Measurements from ENCODE around the gene SECISBP2. TPM values are rescaled to one million over a fixed set of nuclear protein-coding genes. Genes with fewer than 3 reads are reported as not detected.

SECISBP2 gene
- total and polyA plus RNA-seq, 4 donors, result 14.2 to 37.7 (median 24.3) TPM

- TF ChIP-seq CTCF (IDR thresholded peaks at IDR 0.05; ENCODE audit: low read depth, low read length, missing input control) (no peak), YY1 (IDR thresholded peaks at IDR 0.05) (no peak), HNF4A (conservative IDR thresholded peaks at IDR 0.05) (no peak), FOXA1 (IDR thresholded peaks at IDR 0.05) (no peak)
These were observed 34.2 kb upstream of the SECISBP2 start (continued) for GRCh38 chr9:89284076-89284475.

- Histone ChIP-seq H3K4me1 (ENCODE audit: control insufficient read depth in 4 of 4, insufficient read depth in 4 of 4, low read length in 3 of 4) (no peaks in the 10 kb centered on the region), H3K27ac (ENCODE audit: low read depth in 1 of 2, low read length in 2 of 2) (no peak overlapping the region), H3K9me3 (ENCODE audit: control insufficient read depth in 4 of 4, low read length in 3 of 4) (no peaks in the 10 kb centered on the region), H3K4me3 (ENCODE audit: low read depth in 1 of 3, low read length in 3 of 3) (no peak overlapping the region), H3K27me3 (ENCODE audit: control insufficient read depth in 4 of 4, insufficient read depth in 4 of 4, low read length in 3 of 4) (no peaks in the 10 kb centered on the region), H3K36me3 (ENCODE audit: control insufficient read depth in 4 of 4, insufficient read depth in 3 of 4, low read depth in 1 of 4, low read length in 3 of 4) (no peaks in the 10 kb centered on the region), H3K9ac (ENCODE audit: low read depth in 1 of 2, low read length in 2 of 2) (no peak overlapping the region)
- TF ChIP-seq FOXA2 (IDR thresholded peaks at IDR 0.05) (no peak), TAF1 (conservative IDR thresholded peaks at IDR 0.05) (no peak), SP1 (IDR thresholded peaks at IDR 0.05) (no peak), NR2F2 (IDR thresholded peaks at IDR 0.05) (no peak), GABPA (IDR thresholded peaks at IDR 0.05 in 1 of 2, conservative IDR thresholded peaks at IDR 0.05 in 1 of 2) (no peak), HNF4A (conservative IDR thresholded peaks at IDR 0.05) (no peak), YY1 (IDR thresholded peaks at IDR 0.05) (no peak), ATF3 (IDR thresholded peaks at IDR 0.05) (no peak), MAX (IDR thresholded peaks at IDR 0.05) (no peak)
- no peak for DNase-seq (ENCODE audit: low spot score)
- 97% methylated on average over 2 of the region's 2 CpGs for WGBS
These were observed 26.6 kb upstream of the SECISBP2 start for GRCh38 chr9:89291741-89292140.

GRCh38 chr9:89293014-89293413 is 25.3 kb upstream of the SECISBP2 start:
- no peaks in the 10 kb centered on the region for H3K36me3 ChIP-seq (ENCODE audit: control insufficient read depth in 4 of 4, insufficient read depth in 3 of 4, low read depth in 1 of 4, low read length in 3 of 4)
- H3K27me3 ChIP-seq (ENCODE audit: control insufficient read depth in 4 of 4, insufficient read depth in 4 of 4, low read length in 3 of 4), result no peaks in the 10 kb centered on the region
- no peak for DNase-seq (ENCODE audit: low spot score)
- no peak overlapping the region for H3K4me3 ChIP-seq (ENCODE audit: low read depth in 1 of 3, low read length in 3 of 3)
- H3K4me1 ChIP-seq (ENCODE audit: control insufficient read depth in 4 of 4, insufficient read depth in 4 of 4, low read length in 3 of 4), result no peaks in the 10 kb centered on the region
- no peak overlapping the region for H3K9ac ChIP-seq (ENCODE audit: low read depth in 1 of 2, low read length in 2 of 2)
- H3K9me3 ChIP-seq (ENCODE audit: control insufficient read depth in 4 of 4, low read length in 3 of 4), result no peaks in the 10 kb centered on the region
- WGBS, result 96% methylated on average over 1 of the region's 1 CpG
- no peak overlapping the region for H3K27ac ChIP-seq (ENCODE audit: low read depth in 1 of 2, low read length in 2 of 2)
- no peak for TF ChIP-seq RAD21 (IDR thresholded peaks at IDR 0.05)
- no peak for TF ChIP-seq FOXA2 (IDR thresholded peaks at IDR 0.05)
- TF ChIP-seq FOXA1 (IDR thresholded peaks at IDR 0.05), result no peak
- no peak for TF ChIP-seq REST (IDR thresholded peaks at IDR 0.05)
- no peak for TF ChIP-seq RXRA (IDR thresholded peaks at IDR 0.05)
- no peak for TF ChIP-seq TAF1 (conservative IDR thresholded peaks at IDR 0.05)
- no peak for TF ChIP-seq CTCF (IDR thresholded peaks at IDR 0.05; ENCODE audit: low read depth, low read length, missing input control)
- TF ChIP-seq YY1 (IDR thresholded peaks at IDR 0.05), result no peak

Measured in liver (tissue), 9 donors.